GM12891 (cell line): ENCODE measurements around the gene AP5B1.

ENCODE experiments used
- POLR2A ChIP-seq: IDR thresholded peaks from 2 replicates; pipeline ENCODE4 v1.6.1; 2011; ENCODE audit warnings: low read depth, low read length, control low read depth
- POLR2AphosphoS5 ChIP-seq: IDR thresholded peaks from 2 replicates; pipeline ENCODE4 v1.6.1; 2011; ENCODE audit warnings: low read depth, low read length, control low read depth
- SPI1 ChIP-seq: IDR thresholded peaks from 2 replicates; pipeline ENCODE4 v1.6.1; 2011; ENCODE audit warnings: low read depth, low read length, control low read depth
- TAF1 ChIP-seq: IDR thresholded peaks from 2 replicates; pipeline ENCODE4 v1.6.1; 2011; ENCODE audit warnings: low read depth, low read length, control low read depth

GRCh38 chr11:65779919-65780769 is 632 bp downstream of the AP5B1 start:
- no peak for TF ChIP-seq TAF1
- TF ChIP-seq POLR2AphosphoS5, result no peak
- TF ChIP-seq POLR2A, result no peak
- TF ChIP-seq SPI1, result no peak
